ENCODE measurements around the gene SAC3D1.
"Not testable (repeated sequence)": the region's sequence is repeated elsewhere in the genome, so short reads cannot be mapped to it uniquely, and the experiment has no call there.

SAC3D1 gene

GRCh38 chr11:65040847-65041622, at the start of gene SAC3D1:
Gene SAC3D1, plus strand, starts transcription at chr11:65041210. Its CDS starts 83 bp downstream, at chr11:65041293.
- DNase-seq, result peak; percentile 97

- peak; percentile 7 for DNase-seq
Observed at GRCh38 chr11:64994318-64994717, 46.7 kb upstream of the SAC3D1 start.

GRCh38 chr11:64996327-64996709, 44.7 kb upstream of the SAC3D1 start:
- no peak for DNase-seq

- peak; percentile 98 for DNase-seq
Observed at GRCh38 chr11:64996710-64997380, 44.2 kb upstream of the SAC3D1 start, which contains the start of gene BATF2. Gene BATF2, minus strand, starts transcription at chr11:64996971. Its CDS starts 57 bp downstream, at chr11:64996914.

GRCh38 chr11:64998141-64998540, 42.9 kb upstream of the SAC3D1 start:
- DNase-seq, result no peak

- no peak for DNase-seq
Observed at GRCh38 chr11:64998690-64999431, 42.1 kb upstream of the SAC3D1 start.

GRCh38 chr11:64999478-64999877, 41.5 kb upstream of the SAC3D1 start:
- DNase-seq, result no peak

- DNase-seq, result peak; percentile 9
Observed at GRCh38 chr11:65002706-65003105, 38.3 kb upstream of the SAC3D1 start.

- peak; percentile 23 for DNase-seq
Observed at GRCh38 chr11:65003282-65003681, 37.7 kb upstream of the SAC3D1 start.

GRCh38 chr11:65003968-65004367, 37.0 kb upstream of the SAC3D1 start:
- not testable (repeated sequence) for DNase-seq

GRCh38 chr11:65008016-65008415, 33.0 kb upstream of the SAC3D1 start:
- DNase-seq, result no peak

GRCh38 chr11:65008873-65009272, 32.1 kb upstream of the SAC3D1 start:
- no peak for DNase-seq

- peak; percentile 93 for DNase-seq
Observed at GRCh38 chr11:65013130-65013887, 27.7 kb upstream of the SAC3D1 start.

- peak; percentile 95 for DNase-seq
Observed at GRCh38 chr11:65013888-65014725, 26.9 kb upstream of the SAC3D1 start, which contains the start of gene ARL2. Gene ARL2, plus strand, starts transcription at chr11:65014160. Its CDS starts 48 bp downstream, at chr11:65014208.

- no peak for DNase-seq
Observed at GRCh38 chr11:65014726-65015227, 26.2 kb upstream of the SAC3D1 start.

GRCh38 chr11:65016705-65017104, 24.3 kb upstream of the SAC3D1 start:
- no peak for DNase-seq

GRCh38 chr11:65017937-65018336, 23.1 kb upstream of the SAC3D1 start:
- no peak for DNase-seq

GRCh38 chr11:65019824-65020223, 21.2 kb upstream of the SAC3D1 start:
- DNase-seq, result no peak

- no peak for DNase-seq
Observed at GRCh38 chr11:65021003-65021402, 20.0 kb upstream of the SAC3D1 start.

- no peak for DNase-seq
Observed at GRCh38 chr11:65021509-65021908, 19.5 kb upstream of the SAC3D1 start.

GRCh38 chr11:65023502-65023901, 17.5 kb upstream of the SAC3D1 start:
- DNase-seq, result not testable (repeated sequence)

Measured in 8988T (cell line).